Mesenchymal stem cell (in vitro differentiated cells and primary cell): Measurements from ENCODE around the gene UTS2R.

Source experiments
- DNase-seq: peaks from one replicate; pipeline ENCODE4 v3.0.0-alpha.2; 2013
- H2AFZ ChIP-seq: one replicate; pipeline ENCODE4 v1.6.1; 2013; ENCODE audit warnings: low read depth, mild to moderate bottlenecking, control low read depth, inconsistent platforms, low read length, moderate library complexity
- H2AK5ac ChIP-seq: 2 replicates; pipeline ENCODE4 v1.6.1; 2013; ENCODE audit warnings: low read length, moderate library complexity, mild to moderate bottlenecking, inconsistent platforms; ENCODE audit not compliant: severe bottlenecking
- H2BK120ac ChIP-seq: one replicate; pipeline ENCODE4 v1.6.1; 2013; ENCODE audit warnings: low read depth, mild to moderate bottlenecking, inconsistent platforms, low read length, moderate library complexity
- H2BK12ac ChIP-seq, 2 experiments: one replicate each; pipeline ENCODE4 v1.6.1; 2013; ENCODE audit warnings: inconsistent platforms in 2 of 2, low read length in 2 of 2, mild to moderate bottlenecking in 2 of 2, moderate library complexity in 2 of 2, control low read depth in 1 of 2
- H2BK15ac ChIP-seq: one replicate; pipeline ENCODE4 v1.6.1; 2013; ENCODE audit warnings: mild to moderate bottlenecking, low read depth, inconsistent platforms; ENCODE audit not compliant: poor library complexity, severe bottlenecking
- H2BK5ac ChIP-seq: 2 replicates; pipeline ENCODE4 v1.6.1; 2013; ENCODE audit warnings: low read depth, mild to moderate bottlenecking, low read length, control low read depth, inconsistent platforms; ENCODE audit not compliant: poor library complexity, severe bottlenecking
- H3K14ac ChIP-seq, 2 experiments: one replicate each; pipeline ENCODE4 v1.6.1; 2013; ENCODE audit warnings: inconsistent platforms in 2 of 2, low read length in 2 of 2, control low read depth in 1 of 2, mild to moderate bottlenecking in 1 of 2, moderate library complexity in 1 of 2
- H3K18ac ChIP-seq, 2 experiments: one replicate each; pipeline ENCODE4 v1.6.1; 2013; ENCODE audit warnings: inconsistent platforms in 2 of 2, low read length in 2 of 2, control low read depth in 1 of 2, low read depth in 1 of 2, mild to moderate bottlenecking in 1 of 2
- H3K23ac ChIP-seq, 2 experiments: one replicate each; pipeline ENCODE4 v1.6.1; 2013; ENCODE audit warnings: inconsistent platforms in 2 of 2, low read length in 2 of 2, mild to moderate bottlenecking in 2 of 2, moderate library complexity in 2 of 2, control low read depth in 1 of 2
- H3K27ac ChIP-seq: 2 replicates; pipeline ENCODE4 v1.5.1; 2013; ENCODE audit warnings: mild to moderate bottlenecking, moderate library complexity, low read length, control low read depth, inconsistent platforms; ENCODE audit not compliant: poor library complexity, severe bottlenecking
- H3K27me3 ChIP-seq, 2 experiments: 2 replicates each; pipeline versions ENCODE4 v1.6.1 to v1.7.0; 2013; ENCODE audit warnings: low read length in 2 of 2, mild to moderate bottlenecking in 2 of 2, moderate library complexity in 2 of 2, control low read depth in 1 of 2, inconsistent platforms in 1 of 2; ENCODE audit not compliant: control insufficient read depth in 1 of 2, insufficient read depth in 1 of 2
- H3K36me3 ChIP-seq, 2 experiments: 2 replicates each; pipeline versions ENCODE4 v1.6.1 to v1.7.0; 2013; ENCODE audit warnings: low read length in 2 of 2, control low read depth in 1 of 2, inconsistent platforms in 1 of 2, low read depth in 1 of 2, mild to moderate bottlenecking in 1 of 2; ENCODE audit not compliant: insufficient read depth in 2 of 2, control insufficient read depth in 1 of 2
- H3K4ac ChIP-seq, 2 experiments: one replicate each; pipeline ENCODE4 v1.6.1; 2013; ENCODE audit warnings: inconsistent platforms in 2 of 2, low read length in 2 of 2, mild to moderate bottlenecking in 2 of 2, moderate library complexity in 2 of 2, control low read depth in 1 of 2, low read depth in 1 of 2
- H3K4me1 ChIP-seq: 2 replicates; pipeline ENCODE4 v1.6.1; 2013; ENCODE audit warnings: low read depth, low read length, control low read depth; ENCODE audit not compliant: control insufficient read depth, insufficient read depth
- H3K4me2 ChIP-seq: 2 replicates; pipeline ENCODE4 v1.6.1; 2013; ENCODE audit warnings: low read length, mild to moderate bottlenecking, inconsistent platforms; ENCODE audit not compliant: poor library complexity, severe bottlenecking
- H3K4me3 ChIP-seq, 2 experiments: 2 replicates each; pipeline versions ENCODE4 v1.5.1 to v1.7.0; 2013; ENCODE audit warnings: low read length in 2 of 2, mild to moderate bottlenecking in 2 of 2, control low read depth in 1 of 2, low read depth in 1 of 2; ENCODE audit not compliant: insufficient read depth in 1 of 2
- H3K79me1 ChIP-seq: replicated peaks from 2 replicates; pipeline ENCODE4 v1.6.1; 2013; ENCODE audit warnings: mild to moderate bottlenecking, control low read depth, low read length, inconsistent platforms; ENCODE audit not compliant: poor library complexity, severe bottlenecking
- H3K9ac ChIP-seq: 2 replicates; pipeline ENCODE4 v1.7.0; 2013; ENCODE audit warnings: mild to moderate bottlenecking, low read length, moderate library complexity
- H3K9me3 ChIP-seq: 2 replicates; pipeline ENCODE4 v1.7.0; 2013; ENCODE audit warnings: mild to moderate bottlenecking, low read length; ENCODE audit not compliant: control insufficient read depth
- H4K8ac ChIP-seq: one replicate; pipeline ENCODE4 v1.6.1; 2013; ENCODE audit warnings: inconsistent platforms, mild to moderate bottlenecking, low read length, moderate library complexity
- H4K91ac ChIP-seq: one replicate; pipeline ENCODE4 v1.6.1; 2013; ENCODE audit warnings: mild to moderate bottlenecking, low read length, inconsistent platforms
- WGBS: methylation state at CpG from one replicate; pipeline ENCODE4 v1.1.7; 2013; ENCODE audit warnings: mixed read lengths; 5-methylcytosine and 5-hydroxymethylcytosine counted together

Gene UTS2R

DNA sequence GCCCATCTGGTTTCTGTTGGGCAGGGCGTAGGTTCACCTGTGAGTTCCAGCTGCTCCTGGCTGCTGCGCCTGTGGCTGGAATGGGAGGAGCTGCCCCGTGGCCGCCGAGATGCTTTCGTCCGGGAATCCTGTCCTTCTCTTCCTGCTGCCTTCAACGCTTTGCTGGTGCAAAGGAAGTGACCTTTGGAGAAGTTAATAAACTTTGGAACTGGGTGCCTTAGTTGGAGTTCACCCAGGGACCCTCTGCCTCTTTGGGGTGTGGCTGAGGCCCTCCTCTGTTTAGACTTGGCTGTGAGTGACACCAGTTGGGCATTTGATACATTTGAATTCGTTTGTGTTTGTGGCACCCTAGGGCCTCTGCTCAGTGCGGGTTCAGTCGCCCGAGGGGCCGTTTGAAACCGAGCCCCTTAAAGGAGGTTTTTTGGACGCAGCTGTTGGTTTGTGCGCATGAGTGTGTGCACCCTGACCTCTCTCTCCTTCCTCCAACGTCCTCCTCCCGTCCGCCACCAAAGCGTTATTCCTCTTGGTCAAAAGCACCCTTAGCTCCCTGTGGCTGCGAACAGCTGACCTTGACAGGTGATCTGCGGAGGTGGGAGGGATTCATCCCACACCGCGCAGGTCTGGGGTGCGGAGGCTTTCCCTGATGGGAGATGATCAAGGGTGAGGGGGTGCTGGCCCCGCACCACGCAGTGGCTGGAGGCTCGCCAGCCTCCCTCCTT lies 29.0 kb upstream of the UTS2R start:
- Histone ChIP-seq H4K8ac (no peak overlapping the region), H3K79me1 (no peaks in the 10 kb centered on the region), H2BK5ac (no peak overlapping the region), H3K23ac (no peak overlapping the region), H2AK5ac (no peak overlapping the region), H3K9me3 (no peaks in the 10 kb centered on the region), H3K27ac (no peak overlapping the region), H3K4me3 (no peak overlapping the region), H3K4me2 (no peak overlapping the region), H3K4me1 (peaks cover 13% of the 10 kb centered on the region), H3K14ac (no peak overlapping the region), H2BK15ac (no peak overlapping the region), H3K4ac (no peak overlapping the region), H4K91ac (no peak overlapping the region), H2BK12ac (no peak overlapping the region), H3K27me3 (peaks cover 0 to 12% of the 10 kb centered on the region in 2 experiments), H3K18ac (no peak overlapping the region), H3K9ac (no peak overlapping the region), H2BK120ac (no peak overlapping the region), H3K36me3 (no peaks in the 10 kb centered on the region), H2AFZ (no peak overlapping the region)
- DNase-seq = no peak
- 89% methylated on average over 26 of the region's 28 CpGs for WGBS

- Histone ChIP-seq H2AK5ac (no peak overlapping the region), H2BK120ac (no peak overlapping the region), H3K9me3 (no peaks in the 10 kb centered on the region), H3K27ac (no peak overlapping the region), H3K79me1 (no peaks in the 10 kb centered on the region), H4K8ac (no peak overlapping the region), H3K4me2 (no peak overlapping the region), H2BK5ac (no peak overlapping the region), H3K9ac (no peak overlapping the region), H2BK12ac (no peak overlapping the region), H2AFZ (no peak overlapping the region), H3K4me3 (no peak overlapping the region), H3K4me1 (peaks cover 12% of the 10 kb centered on the region), H2BK15ac (no peak overlapping the region), H3K36me3 (no peaks in the 10 kb centered on the region), H3K18ac (no peak overlapping the region), H3K4ac (no peak overlapping the region), H3K27me3 (peaks cover 0 to 16% of the 10 kb centered on the region in 2 experiments), H3K23ac (no peak overlapping the region), H3K14ac (no peak overlapping the region), H4K91ac (no peak overlapping the region)
- WGBS = 90% methylated on average over 5 of the region's 5 CpGs
- no peak for DNase-seq
These were observed 28.0 kb upstream of the UTS2R start for GRCh38 chr17:82343560-82343959.

DNA sequence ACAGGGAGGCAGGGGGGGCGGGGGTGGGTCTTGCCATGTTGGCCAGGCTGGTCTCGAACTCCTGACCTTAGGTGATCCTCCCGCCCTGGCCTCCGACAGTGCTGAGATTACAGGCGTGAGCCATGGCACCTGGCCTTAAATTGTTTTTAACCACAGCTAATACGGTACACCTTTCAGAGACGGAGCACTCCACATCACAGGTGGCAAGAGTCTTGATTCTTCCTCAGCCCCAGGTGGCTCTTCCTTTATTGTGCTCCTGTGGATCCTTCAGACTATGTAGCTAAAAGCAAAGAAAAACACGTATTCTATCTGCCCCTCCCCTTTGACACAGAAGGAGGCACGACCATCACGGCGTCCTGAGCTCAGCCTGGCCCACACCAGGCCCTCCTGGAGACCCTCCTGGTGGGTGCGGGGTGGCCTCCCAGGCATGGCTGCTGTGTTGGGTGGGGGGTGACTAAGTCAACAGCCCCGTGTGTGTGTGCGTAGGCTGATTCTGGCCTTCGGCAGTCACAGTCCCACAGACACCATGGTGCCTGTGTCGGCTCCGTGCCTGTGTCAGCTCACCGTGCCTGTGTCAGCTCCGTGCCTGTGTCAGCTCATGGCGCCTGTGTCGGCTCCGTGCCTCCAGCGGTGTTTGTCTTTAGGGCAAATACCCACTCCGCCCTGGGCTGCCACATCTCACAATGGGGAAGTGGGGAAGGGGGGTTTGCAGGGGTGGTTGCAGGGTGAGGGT lies 27.2 kb upstream of the UTS2R start:
- no peak overlapping the region for H2BK15ac ChIP-seq
- H3K18ac ChIP-seq = no peak overlapping the region
- no peak overlapping the region for H2BK120ac ChIP-seq
- 69% methylated on average over 24 of the region's 24 CpGs for WGBS
- DNase-seq = no peak
- no peak overlapping the region for H3K4ac ChIP-seq
- H3K36me3 ChIP-seq = no peaks in the 10 kb centered on the region
- no peak overlapping the region for H3K4me2 ChIP-seq
- no peak overlapping the region for H2AK5ac ChIP-seq
- H3K27ac ChIP-seq = no peak overlapping the region
- no peaks in the 10 kb centered on the region for H3K9me3 ChIP-seq
- H4K8ac ChIP-seq = peak overlapping the region; percentile 51
- no peak overlapping the region for H2AFZ ChIP-seq
- H2BK12ac ChIP-seq = no peak overlapping the region
- peak overlapping the region; percentile 62 for H4K91ac ChIP-seq
- H2BK5ac ChIP-seq = no peak overlapping the region
- H3K4me1 ChIP-seq = peaks cover 7% of the 10 kb centered on the region
- no peak overlapping the region for H3K4me3 ChIP-seq
- H3K79me1 ChIP-seq = no peaks in the 10 kb centered on the region
- H3K14ac ChIP-seq = no peak overlapping the region
- peaks cover 7 to 17% of the 10 kb centered on the region in 2 experiments for H3K27me3 ChIP-seq
- H3K23ac ChIP-seq = no peak overlapping the region
- no peak overlapping the region for H3K9ac ChIP-seq

GRCh38 chr17:82345151-82345976 lies 26.2 kb upstream of the UTS2R start:
- Histone ChIP-seq H3K9ac (no peak overlapping the region), H3K4ac (no peak overlapping the region), H2BK5ac (no peak overlapping the region), H3K4me1 (peaks cover 2% of the 10 kb centered on the region), H4K91ac (no peak overlapping the region), H4K8ac (no peak overlapping the region), H3K9me3 (no peaks in the 10 kb centered on the region), H3K36me3 (no peaks in the 10 kb centered on the region), H2AFZ (no peak overlapping the region), H3K79me1 (no peaks in the 10 kb centered on the region), H2BK15ac (no peak overlapping the region), H2BK12ac (no peak overlapping the region), H3K23ac (no peak overlapping the region), H3K4me2 (no peak overlapping the region), H3K14ac (peak overlapping the region in 1 of 2 experiments; percentile 4), H3K4me3 (no peak overlapping the region), H2AK5ac (no peak overlapping the region), H3K27me3 (peaks cover 9 to 17% of the 10 kb centered on the region in 2 experiments), H3K18ac (no peak overlapping the region), H3K27ac (no peak overlapping the region), H2BK120ac (no peak overlapping the region)
- DNase-seq = no peak
- WGBS = 82% methylated on average over 39 of the region's 42 CpGs
